ACC112 (cell line): Measurements from ENCODE around the gene KPNA4.

ENCODE experiments used
- H2AFZ ChIP-seq: fragments of 200-600 bp; sonication (generic); one replicate; pipeline ENCODE4 v1.6.0; 2017; ENCODE audit warnings: antibody characterized with exemption, low read length; ENCODE audit not compliant: unreplicated experiment
- H3K27ac ChIP-seq: fragments of 200-600 bp; sonication (generic); 2 replicates; pipeline ENCODE4 v1.5.1; 2014; ENCODE audit warnings: low read depth, mild to moderate bottlenecking, antibody characterized with exemption, low read length, moderate library complexity
- H3K27me3 ChIP-seq: fragments of 200-600 bp; sonication (generic); 2 replicates; pipeline ENCODE4 v1.6.1; 2014; ENCODE audit warnings: mild to moderate bottlenecking, antibody characterized with exemption, low read length, moderate library complexity, mixed read lengths; ENCODE audit not compliant: insufficient read depth
- H3K36me3 ChIP-seq: fragments of 200-600 bp; sonication (generic); 2 replicates; pipeline ENCODE4 v1.6.1; 2016; ENCODE audit warnings: mild to moderate bottlenecking, antibody characterized with exemption, low read length, moderate library complexity, mixed read lengths; ENCODE audit not compliant: insufficient read depth
- H3K4me1 ChIP-seq: fragments of 200-600 bp; sonication (generic); one replicate; pipeline ENCODE4 v1.6.1; 2016; ENCODE audit warnings: low read length, mixed read lengths; ENCODE audit not compliant: insufficient read depth, unreplicated experiment, control insufficient read depth
- H3K4me3 ChIP-seq: fragments of 200-600 bp; sonication (generic); 2 replicates; pipeline ENCODE4 v1.5.1; 2014; ENCODE audit warnings: mild to moderate bottlenecking, low read depth, low read length
- H3K79me2 ChIP-seq: fragments of 200-600 bp; sonication (generic); one replicate; pipeline ENCODE4 v1.6.0; 2016; ENCODE audit warnings: low read length; ENCODE audit not compliant: control insufficient read depth, unreplicated experiment, insufficient read depth

KPNA4 gene

GRCh38 chr3:160598865-160599264 is 33.5 kb upstream of the KPNA4 start:
- Histone ChIP-seq H3K27me3 (no peaks in the 10 kb centered on the region), H3K4me1 (no peaks in the 10 kb centered on the region), H2AFZ (no peak overlapping the region), H3K36me3 (no peaks in the 10 kb centered on the region), H3K27ac (no peak overlapping the region), H3K4me3 (no peak overlapping the region), H3K79me2 (no peaks in the 10 kb centered on the region)

- Histone ChIP-seq H3K79me2 (no peaks in the 10 kb centered on the region), H2AFZ (no peak overlapping the region), H3K36me3 (no peaks in the 10 kb centered on the region), H3K27ac (no peak overlapping the region), H3K27me3 (peaks cover 11% of the 10 kb centered on the region), H3K4me3 (no peak overlapping the region), H3K4me1 (no peaks in the 10 kb centered on the region)
Observed at GRCh38 chr3:160588023-160588422, 22.7 kb upstream of the KPNA4 start.

- Histone ChIP-seq H2AFZ (no peak overlapping the region), H3K79me2 (no peaks in the 10 kb centered on the region), H3K4me1 (no peaks in the 10 kb centered on the region), H3K36me3 (no peaks in the 10 kb centered on the region), H3K27ac (no peak overlapping the region), H3K27me3 (peaks cover 11% of the 10 kb centered on the region), H3K4me3 (no peak overlapping the region)
Observed at GRCh38 chr3:160587105-160587504, 21.7 kb upstream of the KPNA4 start.

GRCh38 chr3:160586679-160587078 is 21.3 kb upstream of the KPNA4 start:
- Histone ChIP-seq H3K79me2 (no peaks in the 10 kb centered on the region), H3K4me1 (no peaks in the 10 kb centered on the region), H2AFZ (no peak overlapping the region), H3K27ac (no peak overlapping the region), H3K36me3 (no peaks in the 10 kb centered on the region), H3K4me3 (no peak overlapping the region), H3K27me3 (peaks cover 11% of the 10 kb centered on the region)

GRCh38 chr3:160583451-160583850 is 18.1 kb upstream of the KPNA4 start:
- H3K4me1 ChIP-seq: no peaks in the 10 kb centered on the region
- H3K27me3 ChIP-seq: peaks cover 9% of the 10 kb centered on the region; the same call in 1 of the 2 replicates
- H3K4me3 ChIP-seq: no peak overlapping the region
- no peaks in the 10 kb centered on the region for H3K36me3 ChIP-seq
- no peak overlapping the region for H2AFZ ChIP-seq
- no peaks in the 10 kb centered on the region for H3K79me2 ChIP-seq
- H3K27ac ChIP-seq: no peak overlapping the region

- Histone ChIP-seq H3K79me2 (no peaks in the 10 kb centered on the region), H3K36me3 (no peaks in the 10 kb centered on the region), H2AFZ (no peak overlapping the region)
Observed at GRCh38 chr3:160580938-160581337, 15.6 kb upstream of the KPNA4 start.

GRCh38 chr3:160577556-160578195 is 12.3 kb upstream of the KPNA4 start:
- Histone ChIP-seq H3K27ac (no peak overlapping the region), H3K4me3 (no peak overlapping the region), H3K4me1 (no peaks in the 10 kb centered on the region), H3K36me3 (no peaks in the 10 kb centered on the region), H2AFZ (no peak overlapping the region), H3K79me2 (no peaks in the 10 kb centered on the region), H3K27me3 (peaks cover 5% of the 10 kb centered on the region; the same call in 1 of the 2 replicates)

More at GRCh38 chr3:160580938-160581337, 15.6 kb upstream of the KPNA4 start:
- no peak overlapping the region for H3K27ac ChIP-seq
- H3K4me1 ChIP-seq: no peaks in the 10 kb centered on the region
- peaks cover 9% of the 10 kb centered on the region; the same call in 1 of the 2 replicates for H3K27me3 ChIP-seq
- no peak overlapping the region for H3K4me3 ChIP-seq

- Histone ChIP-seq H3K36me3 (no peaks in the 10 kb centered on the region), H3K4me1 (no peaks in the 10 kb centered on the region), H3K79me2 (no peaks in the 10 kb centered on the region), H3K27ac (no peak overlapping the region), H2AFZ (no peak overlapping the region), H3K4me3 (no peak overlapping the region), H3K27me3 (peaks cover 5% of the 10 kb centered on the region; the same call in 1 of the 2 replicates)
Observed at GRCh38 chr3:160577093-160577492, 11.7 kb upstream of the KPNA4 start.

- Histone ChIP-seq H3K4me1 (no peaks in the 10 kb centered on the region), H3K4me3 (no peak overlapping the region), H3K27ac (no peak overlapping the region), H3K79me2 (no peaks in the 10 kb centered on the region), H2AFZ (no peak overlapping the region), H3K36me3 (no peaks in the 10 kb centered on the region), H3K27me3 (peaks cover 5% of the 10 kb centered on the region; the same call in 1 of the 2 replicates)
Observed at GRCh38 chr3:160576621-160577020, 11.2 kb upstream of the KPNA4 start.

- no peak overlapping the region for H3K27ac ChIP-seq
- no peaks in the 10 kb centered on the region for H3K27me3 ChIP-seq
- no peaks in the 10 kb centered on the region for H3K79me2 ChIP-seq
- H3K4me1 ChIP-seq: no peaks in the 10 kb centered on the region
- no peak overlapping the region for H2AFZ ChIP-seq
- no peaks in the 10 kb centered on the region for H3K36me3 ChIP-seq
- no peak overlapping the region for H3K4me3 ChIP-seq
Observed at GRCh38 chr3:160575589-160575988, 10.2 kb upstream of the KPNA4 start.

GRCh38 chr3:160574636-160575035 is 9.3 kb upstream of the KPNA4 start:
- no peaks in the 10 kb centered on the region for H3K4me1 ChIP-seq
- H3K27me3 ChIP-seq: no peaks in the 10 kb centered on the region

More at GRCh38 chr3:160574636-160575035, 9.3 kb upstream of the KPNA4 start:
- 0 out of 2 replicates have a peak, but pooled peaks cover 2% of the 10 kb centered on the region for H3K36me3 ChIP-seq
- H3K4me3 ChIP-seq: no peak overlapping the region
- H2AFZ ChIP-seq: no peak overlapping the region
- H3K79me2 ChIP-seq: no peaks in the 10 kb centered on the region
- H3K27ac ChIP-seq: no peak overlapping the region
